Breast epithelium (tissue), 3 donors: ENCODE measurements around the gene MRGPRD.

Experiments
- CTCF ChIP-seq, 3 donors: fragments of 450-650 bp; IDR thresholded peaks; one replicate each; pipeline ENCODE4 v1.5.1; 2016 to 2017; ENCODE audit warnings: antibody characterized with exemption in 3 of 3, mild to moderate bottlenecking in 3 of 3, moderate library complexity in 3 of 3
- POLR2A ChIP-seq: fragments of 450-650 bp; IDR thresholded peaks from one replicate; pipeline ENCODE4 v1.6.1; 2016; ENCODE audit warnings: antibody characterized with exemption, mild to moderate bottlenecking, moderate library complexity
- POLR2AphosphoS5 ChIP-seq, 3 donors: sonication (generic); formaldehyde crosslinking; IDR thresholded peaks; one replicate each; pipeline ENCODE4 v1.6.1; 2017; ENCODE audit warnings: antibody characterized with exemption in 3 of 3

GRCh38 chr11:68988491-68988890 lies 7.7 kb upstream of the MRGPRD start:
- TF ChIP-seq CTCF (IDR thresholded peaks at IDR 0.05) (no peak), POLR2A (no peak), POLR2AphosphoS5 (IDR thresholded peaks at IDR 0.05) (no peak)
